HEK293 (cell line): ENCODE results near the gene SDHD.

Experiments used
- CTCF ChIA-PET: fragments of 350-600 bp; formaldehyde crosslinking; extraction: SDS; loops from one replicate; lab custom pipeline; 2021; ENCODE audit warnings: antibody characterized with exemption; lab: Yijun Ruan, JAX
- POLR2A ChIA-PET: fragments of 300-600 bp; formaldehyde crosslinking; extraction: SDS; loops from one replicate; lab custom pipeline; 2020; ENCODE audit warnings: antibody characterized with exemption, inconsistent platforms; lab: Yijun Ruan, JAX
- H3K27ac ChIP-seq: fragments of 200-500 bp; sonication (Bioruptor generic); 2 replicates; pipeline ENCODE4 v1.5.1; 2014; ENCODE audit warnings: low read depth, low read length, control low read depth, inconsistent platforms; ENCODE audit errors: extremely low read depth
- H3K36me3 ChIP-seq, 2 experiments: fragments of 200-500 bp in 1 of 2; sonication (Bioruptor generic) in 1 of 2; 1 replicate in 1 of 2; 2 replicates in 1 of 2; pipeline ENCODE4 v1.5.1; 2014 to 2017; ENCODE audit warnings: inconsistent platforms in 2 of 2, low read length in 2 of 2; ENCODE audit not compliant: control insufficient read depth in 2 of 2, insufficient read depth in 1 of 2
- H3K4me1 ChIP-seq: fragments of 200-500 bp; sonication (Bioruptor generic); 2 replicates; pipeline ENCODE4 v1.5.1; 2014; ENCODE audit warnings: mild to moderate bottlenecking, low read length, inconsistent platforms; ENCODE audit not compliant: control insufficient read depth, insufficient read depth
- H3K4me3 ChIP-seq: 2 replicates; pipeline ENCODE4 v1.5.1; 2011; ENCODE audit warnings: low read depth, mild to moderate bottlenecking, control low read depth, low read length, moderate library complexity
- H3K9me3 ChIP-seq: fragments of 200-500 bp; sonication (Bioruptor generic); 2 replicates; pipeline ENCODE4 v1.5.1; 2014; ENCODE audit warnings: low read depth, low read length, inconsistent platforms; ENCODE audit not compliant: control insufficient read depth, insufficient read depth
- HOXC10 ChIP-seq: sonication (generic); formaldehyde crosslinking; IDR thresholded peaks from 2 replicates; pipeline ENCODE4 v1.8.1; 2023; ENCODE audit warnings: mild to moderate bottlenecking, missing genetic modification reagents
- MEIS1 ChIP-seq: sonication (generic); formaldehyde crosslinking; IDR thresholded peaks from 2 replicates; pipeline ENCODE4 v1.8.1; 2022; ENCODE audit warnings: missing genetic modification reagents, mild to moderate bottlenecking, borderline replicate concordance
- PRDM1 ChIP-seq: fragments of 450-650 bp; formaldehyde crosslinking; IDR thresholded peaks from 2 replicates; pipeline ENCODE4; 2016; ENCODE audit warnings: missing biosample characterization, missing genetic modification characterization
- SCRT2 ChIP-seq: fragments of 450-650 bp; formaldehyde crosslinking; IDR thresholded peaks from 2 replicates; pipeline ENCODE4 v1.5.1; 2016; ENCODE audit warnings: missing biosample characterization, missing genetic modification characterization
- SP2 ChIP-seq: fragments of 450-650 bp; formaldehyde crosslinking; IDR thresholded peaks from 2 replicates; pipeline ENCODE4 v1.5.1; 2016; ENCODE audit warnings: missing biosample characterization, missing genetic modification characterization
- ZBTB8A ChIP-seq: fragments of 450-650 bp; formaldehyde crosslinking; IDR thresholded peaks from 2 replicates; pipeline ENCODE4 v1.5.1; 2016; ENCODE audit warnings: missing biosample characterization, missing genetic modification characterization
- ZNF121 ChIP-seq: fragments of 450-650 bp; formaldehyde crosslinking; IDR thresholded peaks from 2 replicates; pipeline ENCODE4 v1.5.1; 2016; ENCODE audit warnings: missing biosample characterization, missing genetic modification characterization
- ZNF132 ChIP-seq: fragments of 450-650 bp; formaldehyde crosslinking; IDR thresholded peaks from 2 replicates; pipeline ENCODE4 v1.5.1; 2017; ENCODE audit warnings: missing biosample characterization, missing genetic modification characterization, borderline replicate concordance
- ZNF16 ChIP-seq: fragments of 450-650 bp; formaldehyde crosslinking; IDR thresholded peaks from 2 replicates; pipeline ENCODE4 v1.5.1; 2016; ENCODE audit warnings: low read depth, missing biosample characterization, missing genetic modification characterization
- ZNF596 ChIP-seq: fragments of 450-650 bp; IDR thresholded peaks from 2 replicates; pipeline ENCODE4 v1.5.0; 2018; ENCODE audit warnings: missing biosample characterization, mild to moderate bottlenecking, missing genetic modification characterization, moderate library complexity
- ZNF623 ChIP-seq: fragments of 450-650 bp; formaldehyde crosslinking; IDR thresholded peaks from 2 replicates; pipeline ENCODE4 v1.5.1; 2016; ENCODE audit warnings: missing biosample characterization, missing genetic modification characterization
- ZSCAN30 ChIP-seq: fragments of 450-650 bp; IDR thresholded peaks from 2 replicates; pipeline ENCODE4 v1.5.1; 2018; ENCODE audit warnings: missing biosample characterization, mild to moderate bottlenecking, missing genetic modification characterization, moderate library complexity
- TF ChIP-seq, protein P1 (sequence below): fragments of 450-650 bp; formaldehyde crosslinking; IDR thresholded peaks from 2 replicates; pipeline ENCODE4 v1.5.1; 2016; ENCODE audit warnings: missing biosample characterization, missing genetic modification characterization
- TF ChIP-seq, protein P2 (sequence below): fragments of 450-650 bp; formaldehyde crosslinking; IDR thresholded peaks from 2 replicates; pipeline ENCODE4 v1.5.1; 2016; ENCODE audit warnings: missing biosample characterization, missing genetic modification characterization
- TF ChIP-seq, protein P3 (sequence below): fragments of 450-650 bp; formaldehyde crosslinking; IDR thresholded peaks from 2 replicates; pipeline ENCODE4 v1.5.1; 2016; ENCODE audit warnings: missing biosample characterization, missing genetic modification characterization, borderline replicate concordance

Gene SDHD

DNA sequence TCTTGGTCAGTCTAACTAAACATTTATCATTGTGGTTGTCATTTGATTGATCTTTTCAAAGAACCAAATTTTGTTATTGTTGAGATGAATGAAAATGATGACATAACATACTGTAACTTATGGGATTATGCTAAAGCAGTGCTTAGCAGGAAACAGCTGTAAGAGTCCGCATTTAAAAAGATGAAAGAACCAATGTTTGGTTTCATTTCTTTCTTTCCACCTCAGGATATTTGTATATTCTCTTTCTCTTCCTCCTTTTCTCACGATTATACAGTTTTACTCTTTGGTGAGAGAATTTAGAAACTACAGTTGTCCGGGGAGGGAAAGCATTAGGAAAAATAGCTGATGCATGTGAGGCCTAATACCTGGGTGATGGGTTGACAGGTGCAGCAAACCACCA lies 36.0 kb upstream of the SDHD start (continued):
- TF ChIP-seq, protein P1, sequence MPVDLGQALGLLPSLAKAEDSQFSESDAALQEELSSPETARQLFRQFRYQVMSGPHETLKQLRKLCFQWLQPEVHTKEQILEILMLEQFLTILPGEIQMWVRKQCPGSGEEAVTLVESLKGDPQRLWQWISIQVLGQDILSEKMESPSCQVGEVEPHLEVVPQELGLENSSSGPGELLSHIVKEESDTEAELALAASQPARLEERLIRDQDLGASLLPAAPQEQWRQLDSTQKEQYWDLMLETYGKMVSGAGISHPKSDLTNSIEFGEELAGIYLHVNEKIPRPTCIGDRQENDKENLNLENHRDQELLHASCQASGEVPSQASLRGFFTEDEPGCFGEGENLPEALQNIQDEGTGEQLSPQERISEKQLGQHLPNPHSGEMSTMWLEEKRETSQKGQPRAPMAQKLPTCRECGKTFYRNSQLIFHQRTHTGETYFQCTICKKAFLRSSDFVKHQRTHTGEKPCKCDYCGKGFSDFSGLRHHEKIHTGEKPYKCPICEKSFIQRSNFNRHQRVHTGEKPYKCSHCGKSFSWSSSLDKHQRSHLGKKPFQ = no peak
- no peak for TF ChIP-seq HOXC10 (CRISPR knock-in tag)
- no peak for TF ChIP-seq ZNF132 (tag by site-specific recombination)
- no peak for TF ChIP-seq ZBTB8A
- no peak for TF ChIP-seq ZNF596 (tag by site-specific recombination)
- TF ChIP-seq ZSCAN30 (tag by site-specific recombination) = no peak
- TF ChIP-seq, all 188 proteins: peak for 0

DNA sequence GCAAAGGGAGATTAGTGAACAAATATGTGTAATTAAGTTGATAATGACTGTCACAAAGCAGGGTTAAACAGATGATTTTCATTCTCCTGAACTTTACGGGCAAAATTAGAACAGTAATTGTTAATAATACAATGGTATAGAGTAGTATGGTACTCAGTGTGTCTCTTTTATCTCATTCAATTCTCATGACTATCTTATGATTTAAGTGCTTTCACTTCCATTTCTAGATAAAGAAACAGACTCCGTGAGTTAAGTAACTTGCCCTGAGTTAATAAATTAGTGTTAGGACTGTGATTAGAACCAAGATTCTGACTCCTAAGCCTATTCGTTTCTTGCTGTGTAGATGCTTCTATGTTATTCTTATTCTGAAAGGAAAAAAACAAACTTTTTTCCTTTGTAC lies 34.9 kb upstream of the SDHD start:
- POLR2A ChIA-PET = no interaction called here
- TF ChIP-seq SP2 (tag by site-specific recombination) (no peak), ZNF16 (tag by site-specific recombination) (no peak), ZNF623 (tag by site-specific recombination) (no peak), ZNF121 (tag by site-specific recombination) (no peak), SCRT2 (tag by site-specific recombination) (no peak)
- TF ChIP-seq, protein P2, sequence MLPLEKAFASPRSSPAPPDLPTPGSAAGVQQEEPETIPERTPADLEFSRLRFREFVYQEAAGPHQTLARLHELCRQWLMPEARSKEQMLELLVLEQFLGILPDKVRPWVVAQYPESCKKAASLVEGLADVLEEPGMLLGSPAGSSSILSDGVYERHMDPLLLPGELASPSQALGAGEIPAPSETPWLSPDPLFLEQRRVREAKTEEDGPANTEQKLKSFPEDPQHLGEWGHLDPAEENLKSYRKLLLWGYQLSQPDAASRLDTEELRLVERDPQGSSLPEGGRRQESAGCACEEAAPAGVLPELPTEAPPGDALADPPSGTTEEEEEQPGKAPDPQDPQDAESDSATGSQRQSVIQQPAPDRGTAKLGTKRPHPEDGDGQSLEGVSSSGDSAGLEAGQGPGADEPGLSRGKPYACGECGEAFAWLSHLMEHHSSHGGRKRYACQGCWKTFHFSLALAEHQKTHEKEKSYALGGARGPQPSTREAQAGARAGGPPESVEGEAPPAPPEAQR (tag by site-specific recombination) = no peak
- TF ChIP-seq, protein P3, sequence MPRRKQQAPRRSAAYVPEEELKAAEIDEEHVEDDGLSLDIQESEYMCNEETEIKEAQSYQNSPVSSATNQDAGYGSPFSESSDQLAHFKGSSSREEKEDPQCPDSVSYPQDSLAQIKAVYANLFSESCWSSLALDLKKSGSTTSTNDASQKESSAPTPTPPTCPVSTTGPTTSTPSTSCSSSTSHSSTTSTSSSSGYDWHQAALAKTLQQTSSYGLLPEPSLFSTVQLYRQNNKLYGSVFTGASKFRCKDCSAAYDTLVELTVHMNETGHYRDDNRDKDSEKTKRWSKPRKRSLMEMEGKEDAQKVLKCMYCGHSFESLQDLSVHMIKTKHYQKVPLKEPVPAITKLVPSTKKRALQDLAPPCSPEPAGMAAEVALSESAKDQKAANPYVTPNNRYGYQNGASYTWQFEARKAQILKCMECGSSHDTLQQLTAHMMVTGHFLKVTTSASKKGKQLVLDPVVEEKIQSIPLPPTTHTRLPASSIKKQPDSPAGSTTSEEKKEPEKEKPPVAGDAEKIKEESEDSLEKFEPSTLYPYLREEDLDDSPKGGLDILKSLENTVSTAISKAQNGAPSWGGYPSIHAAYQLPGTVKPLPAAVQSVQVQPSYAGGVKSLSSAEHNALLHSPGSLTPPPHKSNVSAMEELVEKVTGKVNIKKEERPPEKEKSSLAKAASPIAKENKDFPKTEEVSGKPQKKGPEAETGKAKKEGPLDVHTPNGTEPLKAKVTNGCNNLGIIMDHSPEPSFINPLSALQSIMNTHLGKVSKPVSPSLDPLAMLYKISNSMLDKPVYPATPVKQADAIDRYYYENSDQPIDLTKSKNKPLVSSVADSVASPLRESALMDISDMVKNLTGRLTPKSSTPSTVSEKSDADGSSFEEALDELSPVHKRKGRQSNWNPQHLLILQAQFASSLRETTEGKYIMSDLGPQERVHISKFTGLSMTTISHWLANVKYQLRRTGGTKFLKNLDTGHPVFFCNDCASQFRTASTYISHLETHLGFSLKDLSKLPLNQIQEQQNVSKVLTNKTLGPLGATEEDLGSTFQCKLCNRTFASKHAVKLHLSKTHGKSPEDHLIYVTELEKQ (tag by site-specific recombination) = no peak
- H3K4me3 ChIP-seq = no peak overlapping the region
- H3K27ac ChIP-seq = no peak overlapping the region
- peaks cover 12 to 82% of the 10 kb centered on the region in 2 experiments for H3K36me3 ChIP-seq
- H3K9me3 ChIP-seq = no peaks in the 10 kb centered on the region
- no peaks in the 10 kb centered on the region for H3K4me1 ChIP-seq
- CTCF ChIA-PET = no interaction called here

DNA sequence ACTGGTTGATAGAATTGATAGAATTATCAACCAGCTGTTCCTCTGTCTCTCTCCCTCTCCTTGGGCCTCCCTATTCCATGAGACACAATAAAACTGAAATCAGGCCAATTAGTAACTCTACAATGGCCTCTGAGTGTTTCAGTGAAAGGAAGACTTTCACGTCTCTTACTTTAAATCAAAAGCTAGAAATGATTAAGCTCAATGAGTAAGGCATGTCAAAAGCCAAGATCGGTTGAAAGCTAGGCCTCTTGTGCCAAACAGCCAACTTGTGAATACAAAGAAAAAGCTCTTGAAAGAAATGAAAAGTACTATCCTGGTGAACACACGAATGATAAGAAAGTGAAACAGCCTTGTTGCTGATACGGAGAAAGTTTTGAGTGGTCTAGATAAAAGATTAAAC lies 29.5 kb upstream of the SDHD start:
- ChIA-PET CTCF (interaction anchor here (0.9 kb wide), 1 partner anchor 16 kb away, joined by 3 read pairs; no protein-coding TSS in a partner anchor), POLR2A (no interaction called here)
- Histone ChIP-seq H3K27ac (no peak overlapping the region), H3K4me1 (no peaks in the 10 kb centered on the region), H3K4me3 (no peak overlapping the region), H3K36me3 (peaks cover 5 to 83% of the 10 kb centered on the region in 2 experiments; a peak in 2 of 3 replicates), H3K9me3 (no peaks in the 10 kb centered on the region)
- TF ChIP-seq MEIS1 (CRISPR knock-in tag) (no peak), PRDM1 (tag by site-specific recombination) (peak; percentile 76)
